Femur (tissue), 1 donor: Measurements from ENCODE around the gene TRAPPC2B.
A peak's percentile ranks its signal among the peaks of the same experiment; 100 is the strongest.
"Not testable (repeated sequence)": the region's sequence is repeated elsewhere in the genome, so short reads cannot be mapped to it uniquely, and the experiment has no call there.

Source experiments
- DNase-seq: peaks from one replicate; pipeline ENCODE4 v3.0.0-alpha.2; 2017

TRAPPC2B gene

DNA sequence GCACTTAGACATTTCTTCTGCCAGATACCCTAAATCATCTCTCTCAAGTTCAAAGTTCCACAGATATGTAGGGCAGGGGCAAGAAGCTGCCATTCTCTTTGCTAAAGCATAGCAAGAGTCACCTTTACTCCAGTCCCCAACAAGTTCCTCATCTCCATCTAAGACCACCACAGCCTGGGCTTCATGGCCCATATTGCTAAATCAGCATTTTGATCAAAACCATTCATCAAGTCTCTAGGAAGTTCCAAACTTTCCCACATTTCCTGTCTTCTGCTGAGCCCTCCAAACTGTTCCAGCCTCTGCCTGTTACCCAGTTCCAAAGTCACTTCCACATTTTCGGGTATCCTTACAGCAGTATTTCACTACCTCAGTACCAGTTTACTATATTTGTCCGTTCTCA lies 11.3 kb downstream of the TRAPPC2B start:
- not testable (repeated sequence) for DNase-seq

GRCh38 chr19:57376151-57376550 lies 12.8 kb downstream of the TRAPPC2B start:
- DNase-seq: no peak

DNA sequence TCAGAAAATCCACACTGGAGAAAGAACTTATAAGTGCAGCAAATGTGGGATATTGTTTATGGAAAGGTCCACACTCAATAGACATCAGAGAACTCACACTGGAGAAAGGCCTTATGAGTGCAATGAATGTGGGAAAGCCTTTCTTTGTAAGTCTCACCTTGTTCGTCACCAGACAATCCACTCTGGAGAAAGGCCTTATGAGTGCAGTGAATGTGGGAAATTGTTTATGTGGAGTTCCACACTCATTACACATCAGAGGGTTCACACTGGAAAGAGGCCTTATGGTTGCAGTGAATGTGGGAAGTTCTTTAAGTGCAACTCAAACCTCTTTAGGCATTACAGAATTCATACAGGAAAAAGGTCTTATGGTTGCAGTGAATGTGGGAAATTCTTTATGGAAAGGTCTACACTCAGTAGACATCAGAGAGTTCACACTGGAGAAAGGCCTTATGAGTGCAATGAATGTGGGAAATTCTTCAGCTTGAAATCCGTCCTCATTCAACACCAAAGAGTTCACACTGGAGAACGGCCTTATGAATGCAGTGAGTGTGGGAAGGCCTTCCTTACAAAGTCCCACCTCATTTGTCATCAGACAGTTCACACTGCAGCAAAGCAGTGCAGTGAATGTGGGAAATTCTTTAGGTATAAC lies 14.3 kb downstream of the TRAPPC2B start:
- DNase-seq: no peak

GRCh38 chr19:57380923-57381322 lies 17.6 kb downstream of the TRAPPC2B start:
- no peak for DNase-seq

- DNase-seq: no peak
These were observed 19.6 kb downstream of the TRAPPC2B start for GRCh38 chr19:57382806-57383488.

GRCh38 chr19:57389194-57389729 lies 25.9 kb downstream of the TRAPPC2B start:
- no peak for DNase-seq

GRCh38 chr19:57389730-57390598 lies 26.6 kb downstream of the TRAPPC2B start, which contains the start of gene ZNF548:
TSS of gene ZNF548 (plus strand) at chr19:57389854. CDS start at chr19:57390100, 246 bp downstream.
- peak; percentile 99 for DNase-seq

- no peak for DNase-seq
These were observed 32.4 kb downstream of the TRAPPC2B start for GRCh38 chr19:57395710-57396109.

GRCh38 chr19:57398868-57399267 lies 35.5 kb downstream of the TRAPPC2B start:
- DNase-seq: no peak

GRCh38 chr19:57403737-57404563 lies 40.6 kb downstream of the TRAPPC2B start:
- no peak for DNase-seq

DNA sequence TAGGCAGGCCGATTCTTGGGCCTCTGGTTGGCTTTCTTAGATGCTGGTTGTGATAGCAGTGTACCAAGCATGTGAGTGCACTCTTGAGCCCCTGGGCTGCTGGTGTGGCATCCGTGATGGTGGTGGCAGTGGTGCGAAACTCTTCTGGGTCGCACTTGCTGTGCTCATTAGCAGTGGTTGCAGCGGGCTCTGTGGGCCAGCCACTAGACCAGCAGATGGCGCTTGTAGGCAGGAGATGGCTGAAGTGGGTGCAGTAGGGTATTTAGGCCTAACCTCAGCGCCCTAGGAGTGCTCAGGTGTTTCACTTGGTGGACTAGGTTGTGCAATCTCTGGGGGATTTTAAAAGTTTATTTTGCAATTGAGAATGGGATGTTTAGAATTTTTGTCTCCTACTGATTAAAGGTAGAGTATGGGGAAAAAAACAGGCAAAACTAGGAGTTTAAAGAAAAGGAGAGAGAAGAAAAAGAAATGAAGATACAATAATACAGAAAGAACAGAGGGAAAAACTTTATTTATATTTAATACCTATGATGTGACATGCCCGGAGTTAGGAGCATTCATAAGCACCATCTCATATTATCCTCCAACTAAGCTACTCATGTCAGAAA lies 43.3 kb downstream of the TRAPPC2B start:
- peak; percentile 58 for DNase-seq

DNA sequence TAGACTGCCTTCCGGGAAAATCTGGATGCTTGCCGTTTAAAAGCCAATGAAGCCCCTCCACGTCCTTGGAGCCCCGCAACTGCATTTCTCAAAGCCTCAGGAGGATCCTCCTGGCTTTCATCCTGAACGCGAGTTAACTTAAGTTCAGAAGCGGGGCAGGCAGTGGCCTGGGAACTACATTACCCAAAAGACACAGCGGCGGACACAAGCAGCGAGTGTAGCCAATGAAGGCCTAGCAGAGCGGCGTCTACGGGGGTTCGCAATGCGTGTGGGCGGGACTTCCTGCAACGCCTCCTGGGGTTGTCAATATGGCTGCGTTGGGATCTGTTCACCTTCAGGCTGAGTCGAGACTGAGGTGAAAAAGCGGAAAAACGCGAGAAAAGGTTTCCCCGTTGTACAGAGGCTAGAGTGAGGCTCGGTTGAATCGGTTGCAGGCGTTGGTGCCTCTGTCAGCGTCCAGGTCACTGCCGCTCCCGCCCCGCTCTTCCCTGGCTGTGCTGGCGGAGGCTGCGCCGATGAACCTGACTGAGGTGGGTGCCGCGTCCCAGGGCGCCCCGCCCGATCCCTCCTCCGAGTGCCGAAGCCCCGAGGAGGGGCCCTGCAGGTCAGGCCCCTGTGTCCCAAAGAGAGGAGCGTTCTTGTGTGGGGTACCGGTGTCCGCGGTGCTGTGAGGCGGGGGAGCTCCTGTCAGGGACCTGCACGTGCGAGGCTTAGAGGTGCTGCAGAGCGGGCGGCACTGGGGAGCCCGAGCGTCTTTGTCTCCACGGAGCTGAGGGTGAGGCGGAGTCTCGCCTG lies 47.7 kb downstream of the TRAPPC2B start, which contains the start of gene ZNF17:
Gene ZNF17, plus strand, starts transcription at position 285 of the 795 bp plus-strand sequence. CDS start 2,455 bp downstream, outside the sequence.
- peak; percentile 97 for DNase-seq
